ENCODE data around the gene SPHK1.

Gene SPHK1

DNA sequence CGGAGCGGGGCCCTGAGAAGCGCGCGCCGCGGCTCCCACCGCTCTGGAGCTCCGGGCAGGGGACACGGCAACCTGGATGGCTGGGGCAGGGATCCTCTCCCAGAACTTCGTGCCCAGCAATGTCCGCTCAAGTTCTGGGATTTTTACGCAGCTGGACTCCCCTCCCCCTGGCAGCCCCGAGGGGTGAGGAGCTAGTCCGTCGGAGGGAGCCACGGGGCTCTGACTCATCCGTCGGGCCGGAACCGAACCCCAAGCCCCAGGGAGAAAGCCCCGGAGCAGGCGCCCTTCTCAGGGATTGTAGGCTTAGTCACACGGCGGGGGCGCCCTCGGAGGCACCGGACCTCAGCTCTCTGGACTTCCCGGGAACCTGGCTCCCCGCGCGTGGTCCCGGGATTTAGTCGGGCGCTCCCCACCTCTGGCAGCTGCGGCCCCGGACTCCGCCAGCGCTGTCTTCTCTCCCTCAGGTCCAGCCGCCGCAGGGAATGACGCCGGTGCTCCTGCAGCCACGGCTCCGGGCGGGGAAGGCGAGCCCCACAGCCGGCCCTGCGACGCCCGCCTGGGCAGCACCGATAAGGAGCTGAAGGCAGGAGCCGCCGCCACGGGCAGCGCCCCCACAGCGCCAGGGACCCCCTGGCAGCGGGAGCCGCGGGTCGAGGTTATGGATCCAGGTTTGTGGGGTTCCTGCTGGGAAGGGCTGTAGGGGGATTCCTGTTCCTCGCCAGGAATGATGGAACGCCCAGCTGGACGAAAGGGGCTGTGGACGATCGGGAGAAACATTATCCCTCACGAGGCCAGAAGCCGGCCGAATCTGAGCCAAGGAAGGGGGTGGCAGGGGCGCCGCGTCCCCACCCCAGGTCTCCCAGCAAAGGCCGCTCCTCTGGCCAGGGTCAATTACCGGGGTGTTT is 830 bp downstream of the SPHK1 start:
- DNase-seq = peak; percentile 57

DNA sequence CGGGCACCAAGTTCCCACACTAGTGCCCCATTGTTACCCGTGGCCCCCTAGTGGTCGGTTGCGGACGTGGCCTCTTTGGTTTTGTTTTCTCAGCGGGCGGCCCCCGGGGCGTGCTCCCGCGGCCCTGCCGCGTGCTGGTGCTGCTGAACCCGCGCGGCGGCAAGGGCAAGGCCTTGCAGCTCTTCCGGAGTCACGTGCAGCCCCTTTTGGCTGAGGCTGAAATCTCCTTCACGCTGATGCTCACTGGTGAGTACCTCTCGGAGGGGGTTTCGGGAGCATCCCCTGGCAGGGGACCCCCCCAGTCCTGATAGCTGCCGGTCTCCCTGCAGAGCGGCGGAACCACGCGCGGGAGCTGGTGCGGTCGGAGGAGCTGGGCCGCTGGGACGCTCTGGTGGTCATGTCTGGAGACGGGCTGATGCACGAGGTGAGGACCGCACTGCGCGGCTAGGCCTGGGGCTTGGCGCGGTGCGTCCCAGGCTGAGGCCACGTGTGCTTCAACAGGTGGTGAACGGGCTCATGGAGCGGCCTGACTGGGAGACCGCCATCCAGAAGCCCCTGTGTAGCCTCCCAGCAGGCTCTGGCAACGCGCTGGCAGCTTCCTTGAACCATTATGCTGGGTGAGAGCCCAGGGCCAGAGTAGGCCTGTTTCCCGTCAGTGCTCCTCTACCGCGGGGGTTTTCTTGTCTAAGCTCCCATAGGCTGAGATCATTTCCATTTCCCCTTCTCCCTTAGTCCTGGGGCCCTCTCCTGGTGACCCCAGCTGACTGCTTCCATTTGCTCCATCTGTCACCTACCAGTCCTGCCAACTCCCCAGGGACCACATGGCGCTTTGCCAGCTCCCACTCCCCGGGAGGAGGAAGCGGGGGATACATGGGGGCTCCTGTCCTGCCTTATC is 1.7 kb downstream of the SPHK1 start:
- peak; percentile 91 for DNase-seq

DNA sequence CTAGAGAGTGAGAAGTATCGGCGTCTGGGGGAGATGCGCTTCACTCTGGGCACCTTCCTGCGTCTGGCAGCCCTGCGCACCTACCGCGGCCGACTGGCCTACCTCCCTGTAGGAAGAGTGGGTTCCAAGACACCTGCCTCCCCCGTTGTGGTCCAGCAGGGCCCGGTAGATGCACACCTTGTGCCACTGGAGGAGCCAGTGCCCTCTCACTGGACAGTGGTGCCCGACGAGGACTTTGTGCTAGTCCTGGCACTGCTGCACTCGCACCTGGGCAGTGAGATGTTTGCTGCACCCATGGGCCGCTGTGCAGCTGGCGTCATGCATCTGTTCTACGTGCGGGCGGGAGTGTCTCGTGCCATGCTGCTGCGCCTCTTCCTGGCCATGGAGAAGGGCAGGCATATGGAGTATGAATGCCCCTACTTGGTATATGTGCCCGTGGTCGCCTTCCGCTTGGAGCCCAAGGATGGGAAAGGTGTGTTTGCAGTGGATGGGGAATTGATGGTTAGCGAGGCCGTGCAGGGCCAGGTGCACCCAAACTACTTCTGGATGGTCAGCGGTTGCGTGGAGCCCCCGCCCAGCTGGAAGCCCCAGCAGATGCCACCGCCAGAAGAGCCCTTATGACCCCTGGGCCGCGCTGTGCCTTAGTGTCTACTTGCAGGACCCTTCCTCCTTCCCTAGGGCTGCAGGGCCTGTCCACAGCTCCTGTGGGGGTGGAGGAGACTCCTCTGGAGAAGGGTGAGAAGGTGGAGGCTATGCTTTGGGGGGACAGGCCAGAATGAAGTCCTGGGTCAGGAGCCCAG is 2.8 kb downstream of the SPHK1 start:
- DNase-seq = no peak

DNA sequence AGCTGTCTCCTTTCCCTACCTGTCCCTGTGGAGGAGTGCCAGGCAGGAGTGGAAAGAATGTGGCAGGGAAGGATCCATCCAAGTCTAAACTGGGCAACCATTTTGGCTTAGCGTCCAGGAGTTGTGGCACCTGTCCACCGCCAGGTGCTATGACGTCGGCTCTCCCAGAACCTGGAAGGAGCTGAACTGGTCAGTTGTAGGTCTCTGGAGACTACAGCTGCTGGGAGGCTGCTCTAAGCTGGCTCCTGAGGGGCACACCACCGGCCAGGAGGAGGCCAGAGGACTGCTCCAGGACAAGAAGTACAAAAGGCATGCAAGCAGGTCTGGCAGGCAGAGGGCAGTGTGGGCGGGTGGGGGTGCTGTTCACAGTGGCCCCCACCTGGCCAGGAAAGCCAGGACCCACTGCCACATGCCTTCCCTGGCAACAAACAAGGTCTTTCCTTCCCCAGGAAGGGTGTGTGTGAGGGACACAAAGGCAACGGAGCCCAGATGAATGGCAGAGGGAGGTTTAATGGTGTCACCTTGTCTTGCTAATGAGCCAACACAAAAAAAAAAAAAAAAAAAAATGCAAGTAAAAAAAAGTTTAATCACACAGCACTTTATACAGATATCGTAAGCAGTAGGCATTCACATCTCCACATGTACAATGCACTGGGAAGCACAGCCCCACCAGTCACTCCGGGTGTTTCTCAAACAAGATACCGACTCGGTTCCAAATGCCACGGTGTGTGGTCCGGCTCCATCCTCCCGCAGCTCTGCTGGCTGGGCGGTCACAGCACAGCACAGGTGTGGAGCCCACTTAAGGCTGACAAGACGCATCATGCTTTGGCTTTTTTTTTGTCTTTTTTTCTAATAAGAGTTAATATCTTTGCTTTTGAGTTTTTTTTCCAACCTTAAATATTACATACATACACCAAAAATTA is 4.8 kb downstream of the SPHK1 start:
- no peak for DNase-seq

DNA sequence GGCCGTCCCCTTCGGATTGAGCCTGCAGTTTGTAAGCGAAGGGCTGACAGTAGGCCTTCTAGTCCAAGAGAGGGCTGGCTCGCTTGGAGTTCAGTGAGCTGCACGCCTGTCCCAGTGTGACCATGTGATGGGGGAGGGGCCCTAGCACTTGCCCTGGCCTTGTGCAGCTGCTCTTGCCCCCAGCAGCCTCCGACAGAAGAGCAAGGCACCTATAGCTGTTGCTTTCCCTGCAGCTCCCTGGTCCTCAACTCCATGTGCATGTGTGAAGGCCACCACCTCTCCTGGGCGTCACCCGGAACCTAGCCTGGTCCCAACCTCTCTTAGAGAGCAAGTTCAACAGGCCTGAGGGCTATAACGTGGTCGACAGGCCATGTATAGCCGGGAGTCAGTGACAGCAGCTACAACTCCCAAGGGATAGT is 5.6 kb downstream of the SPHK1 start:
- DNase-seq = no peak

DNA sequence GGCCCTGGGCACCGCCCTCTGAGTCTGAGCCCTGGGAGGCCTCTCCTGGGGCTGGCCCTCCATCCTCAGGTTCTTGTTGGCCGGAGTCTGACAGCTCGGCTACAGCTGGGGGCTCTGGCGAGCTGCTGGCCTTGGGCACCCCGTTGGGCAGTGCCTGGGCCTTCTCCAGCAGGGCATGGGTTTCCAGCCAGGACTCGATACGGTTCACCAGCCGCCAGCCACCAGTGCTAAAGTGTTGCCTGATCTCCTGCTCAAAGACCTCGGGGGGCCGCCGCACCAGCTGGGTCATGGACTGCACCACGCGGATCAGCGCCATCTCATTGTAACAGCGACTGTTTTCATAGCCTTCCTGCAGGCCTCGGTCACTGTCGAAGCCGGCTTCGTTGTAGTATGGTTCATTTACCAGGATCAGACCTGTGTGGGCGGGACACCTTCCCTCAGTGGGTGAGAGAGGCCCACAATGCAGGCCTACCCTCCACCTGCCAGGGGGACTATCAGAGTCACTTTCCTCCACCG is 6.8 kb downstream of the SPHK1 start:
- DNase-seq = no peak

DNA sequence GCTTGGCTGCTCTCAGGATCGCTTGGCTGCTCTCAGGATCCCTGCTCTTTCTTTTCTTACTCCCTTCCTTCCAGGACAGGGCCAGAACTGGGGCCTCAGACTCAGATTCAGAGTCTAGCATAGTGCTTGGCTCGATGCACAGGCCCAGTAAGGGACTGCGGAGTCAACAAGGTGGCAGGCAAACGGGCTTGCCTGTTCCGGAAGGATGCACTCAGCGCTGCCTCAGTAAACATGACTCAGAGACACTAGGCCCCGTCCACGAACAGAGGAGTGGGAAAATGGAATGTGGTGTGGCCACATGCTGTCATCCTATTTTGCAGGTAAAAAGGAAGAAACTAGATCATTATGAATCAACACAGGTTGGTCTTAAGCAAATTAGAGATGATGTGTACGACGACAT is 9.8 kb downstream of the SPHK1 start:
- no peak for DNase-seq

DNA sequence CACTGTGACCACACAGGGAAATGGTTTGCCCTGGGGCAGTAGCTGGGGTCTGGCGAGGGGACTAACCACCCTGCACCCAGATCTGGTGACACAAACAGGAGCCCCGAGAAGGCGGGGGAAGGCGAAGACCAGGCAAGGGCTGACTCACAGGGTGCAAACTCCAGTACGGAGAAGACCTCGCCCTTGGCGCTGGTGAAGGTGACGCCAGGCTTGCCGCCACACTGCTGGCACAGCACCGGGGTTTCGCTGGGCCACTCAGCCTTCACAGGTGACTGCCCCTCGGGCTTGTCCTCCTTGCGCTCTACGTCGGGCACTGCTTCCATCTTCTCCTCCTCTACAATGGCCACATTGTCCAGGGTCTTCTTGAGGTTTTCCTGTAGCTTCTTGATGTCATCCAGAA is 11.6 kb downstream of the SPHK1 start:
- DNase-seq = no peak

DNA sequence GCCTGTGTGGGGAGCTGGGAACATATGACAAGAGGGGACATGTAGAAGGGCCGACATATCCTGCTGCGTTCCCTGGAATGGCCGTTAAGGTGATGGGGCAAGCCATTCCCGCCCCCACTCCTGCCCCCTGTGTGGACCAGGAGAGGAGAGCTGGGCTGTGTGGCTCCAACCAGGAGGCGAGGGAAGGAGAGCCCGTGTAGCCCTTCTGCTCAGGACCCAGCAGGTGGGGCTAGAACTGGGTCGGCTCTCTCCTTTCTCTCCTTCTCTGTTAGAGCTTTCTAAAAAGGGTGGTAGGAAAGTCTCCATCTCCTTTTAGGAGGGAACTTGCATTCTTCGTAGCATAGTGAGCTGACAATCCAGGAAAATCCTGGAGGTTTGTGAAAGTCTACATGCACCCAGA is 12.8 kb downstream of the SPHK1 start:
- no peak for DNase-seq

DNA sequence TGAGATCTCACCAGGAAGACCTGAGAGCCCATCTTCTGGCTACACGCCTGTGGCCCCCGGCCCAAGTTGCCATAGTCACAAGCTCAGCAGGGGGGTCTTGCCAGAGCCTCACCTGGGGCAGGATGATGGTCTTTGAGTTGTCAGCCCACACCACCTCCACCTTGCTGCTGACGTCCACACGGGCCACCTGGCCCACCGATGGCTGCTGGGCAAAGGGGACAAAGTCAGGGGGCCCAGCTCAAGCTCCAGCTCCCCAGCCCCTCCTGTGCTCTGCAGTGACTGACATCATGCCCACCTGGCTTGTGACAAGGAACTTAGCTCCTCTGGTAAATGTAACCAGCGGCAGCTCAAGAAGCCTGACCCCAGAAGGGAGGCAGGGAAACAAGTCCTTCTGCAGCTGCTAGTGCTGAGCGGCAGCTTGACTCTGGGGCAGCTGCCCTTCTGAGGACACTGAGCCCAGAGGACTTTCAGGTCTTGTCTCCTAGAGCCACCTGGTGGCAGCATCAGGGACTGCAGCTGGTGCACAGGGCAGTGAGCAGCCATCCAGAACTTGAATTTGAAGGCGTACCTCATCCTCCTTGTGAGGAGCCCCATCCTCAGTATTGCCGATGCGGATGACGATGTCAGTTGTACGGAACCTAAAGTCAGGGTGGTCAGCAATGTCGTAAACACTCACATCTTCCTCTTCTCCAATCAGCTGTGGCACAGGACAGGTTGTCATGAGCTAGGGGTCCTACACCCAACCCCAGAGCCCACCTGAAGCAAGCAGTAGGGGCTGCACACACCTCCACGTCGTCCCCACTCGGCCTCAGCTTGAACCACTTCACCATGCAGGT is 13.5 kb downstream of the SPHK1 start:
- DNase-seq = peak; percentile 91

DNA sequence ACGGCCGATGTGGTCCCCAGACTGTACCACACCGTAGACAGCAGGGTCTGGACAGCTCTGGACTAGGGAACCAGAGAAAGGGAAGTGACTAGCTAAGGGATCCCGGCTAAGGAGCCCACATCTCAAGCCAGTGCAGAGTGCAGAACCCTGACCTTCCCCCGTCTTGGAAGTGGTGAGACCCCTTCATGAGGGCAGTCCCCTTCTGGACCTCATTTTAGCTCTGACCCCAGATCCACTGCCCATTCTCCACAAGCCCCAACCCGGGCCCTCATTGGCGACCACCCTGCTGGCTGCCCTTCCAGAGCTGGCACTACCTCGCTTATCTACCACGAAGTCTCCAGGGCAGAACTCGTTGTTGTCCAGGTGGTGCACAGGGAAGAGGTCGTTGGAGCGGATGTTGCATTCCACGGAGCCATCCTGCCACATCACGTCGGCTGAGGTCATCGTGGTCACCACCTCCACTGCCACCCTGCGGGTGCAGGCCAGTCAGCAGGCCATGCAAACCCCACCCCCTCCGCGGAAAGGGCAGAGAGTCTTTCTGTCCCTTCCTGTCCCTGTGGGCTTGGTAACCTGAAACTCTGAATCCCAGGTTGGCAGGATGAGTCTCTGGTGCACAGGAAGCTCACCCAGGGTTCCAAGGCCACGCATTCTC is 14.2 kb downstream of the SPHK1 start:
- DNase-seq = no peak

DNA sequence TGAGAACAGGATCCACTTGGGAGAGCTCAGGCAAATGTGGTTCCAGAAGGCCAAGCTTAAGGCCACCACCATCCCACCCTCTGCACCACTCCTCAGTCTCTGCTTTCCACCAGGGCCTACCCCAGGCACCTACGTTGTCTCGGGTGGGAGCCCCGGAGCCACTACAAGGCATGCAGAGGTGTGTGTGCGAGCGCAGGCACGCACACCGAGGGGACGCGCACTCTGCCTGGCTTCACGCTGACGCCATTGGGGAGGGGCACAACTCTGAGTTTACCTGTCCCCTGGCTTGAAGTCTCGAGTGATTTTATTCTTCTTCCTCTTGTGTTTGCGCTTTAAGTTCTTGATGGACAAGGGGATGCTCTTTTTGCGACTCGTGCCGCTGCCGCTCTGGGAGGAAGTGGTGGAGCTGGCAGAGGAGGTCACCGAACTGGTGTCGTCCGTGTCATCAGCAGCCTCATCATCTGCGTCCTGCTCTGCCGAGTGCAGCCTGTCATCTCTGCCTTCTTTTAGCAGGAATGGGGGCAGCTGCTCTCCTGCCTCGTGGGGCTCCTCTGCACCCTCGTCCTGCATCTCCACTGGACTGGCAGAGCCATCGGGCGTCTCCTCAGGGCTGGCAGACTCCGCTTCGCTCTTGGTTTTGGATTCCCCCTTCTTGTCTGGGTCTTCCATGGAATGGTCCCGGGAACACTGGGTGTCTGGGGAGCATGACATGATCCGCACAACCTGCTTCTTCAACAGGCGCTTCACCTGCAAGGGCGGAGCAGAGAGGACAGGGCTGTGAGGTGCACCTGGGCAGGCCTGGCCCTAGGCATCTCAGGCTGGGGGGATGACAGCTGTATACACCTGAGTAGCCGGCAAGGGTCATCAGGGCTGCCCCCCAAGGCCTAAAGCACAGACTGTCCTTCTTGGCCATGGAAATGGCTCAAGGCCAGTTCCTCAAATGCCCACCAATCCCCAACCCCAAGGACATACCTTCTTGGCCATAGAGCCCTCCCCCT is 15.1 kb downstream of the SPHK1 start:
- no peak for DNase-seq

DNA sequence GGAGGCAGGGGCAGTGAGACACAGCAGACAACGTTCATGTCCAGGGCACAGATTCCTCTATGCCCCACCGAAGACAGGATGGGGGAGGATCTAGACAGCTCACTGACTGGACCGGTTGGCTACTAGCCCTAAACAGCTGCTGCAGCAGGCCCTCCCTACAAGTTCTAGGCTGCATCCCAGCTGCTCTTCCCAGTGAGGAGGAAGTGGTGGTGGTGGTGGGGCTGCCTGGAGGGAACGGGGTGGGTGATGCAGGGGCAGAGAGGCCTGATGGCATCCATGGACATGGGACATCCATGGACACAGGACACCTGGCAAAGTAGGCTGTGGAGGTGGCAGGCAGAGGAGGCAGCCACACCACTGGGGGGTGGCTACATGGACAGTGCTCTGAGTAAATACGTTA is 18.3 kb downstream of the SPHK1 start:
- DNase-seq = no peak

DNA sequence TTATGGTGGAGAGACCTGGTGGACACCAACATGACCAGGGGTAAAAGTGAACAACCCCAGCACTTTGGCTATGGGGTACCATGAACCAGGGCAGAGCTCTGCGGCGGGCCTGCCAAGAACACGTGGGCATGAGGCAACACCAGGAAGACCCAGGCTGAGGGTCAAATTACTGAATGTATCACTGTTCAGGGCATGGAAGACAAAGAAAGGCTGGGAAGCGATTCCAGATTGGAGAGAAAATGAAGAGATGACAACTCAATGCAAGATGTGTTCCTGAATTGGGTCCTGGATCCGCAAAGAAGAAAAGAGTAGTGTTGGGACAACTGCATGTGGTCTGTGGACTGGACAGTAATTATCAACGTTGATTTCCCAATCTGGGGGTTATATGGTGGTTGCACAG is 19.8 kb downstream of the SPHK1 start:
- DNase-seq = no peak

DNA sequence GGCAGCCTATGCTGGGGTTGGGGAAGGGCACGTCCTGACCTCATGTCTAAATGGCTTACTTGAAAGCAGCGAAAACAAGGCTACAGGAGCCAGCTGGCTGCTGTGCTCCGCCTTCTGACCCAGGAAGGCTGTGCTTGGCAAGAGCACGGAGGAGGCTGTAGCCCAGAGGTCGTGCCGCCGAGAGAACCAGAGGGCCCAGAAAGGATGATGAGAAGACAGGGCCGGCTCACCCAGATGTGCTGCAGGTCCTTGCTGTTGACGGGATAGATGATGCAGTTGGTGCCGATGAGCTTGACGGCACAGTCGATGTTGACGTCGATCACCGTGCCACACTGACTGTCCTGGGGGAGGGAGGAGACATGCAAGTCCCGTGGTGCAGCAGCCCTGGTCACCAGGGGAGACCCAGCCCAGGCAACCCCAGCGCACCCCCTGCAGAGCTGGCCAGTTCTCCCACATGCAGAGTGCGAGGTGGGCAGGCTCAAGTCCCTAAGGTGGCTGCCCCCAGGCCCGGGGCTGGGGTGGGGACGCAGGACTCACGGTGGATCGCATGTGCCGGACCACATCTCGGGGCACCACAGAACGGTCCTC is 20.7 kb downstream of the SPHK1 start:
- no peak for DNase-seq

DNA sequence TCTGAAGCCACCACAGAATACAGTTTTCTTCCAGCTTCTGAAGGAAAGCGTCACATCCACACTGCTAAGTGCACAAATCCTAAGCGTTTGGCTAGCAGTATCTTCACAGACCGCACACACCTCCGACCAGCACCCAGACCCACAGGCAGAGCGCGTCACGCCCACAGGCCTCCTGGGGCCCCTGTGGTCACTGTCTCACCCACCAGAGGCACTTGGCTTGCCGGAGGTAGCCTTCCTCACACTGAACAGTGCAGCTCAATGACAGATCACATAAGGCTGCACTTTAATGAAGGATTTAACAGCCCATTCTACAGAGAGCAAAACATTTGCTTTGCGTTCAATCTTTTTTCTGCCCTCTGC is 21.2 kb downstream of the SPHK1 start:
- no peak for DNase-seq

DNA sequence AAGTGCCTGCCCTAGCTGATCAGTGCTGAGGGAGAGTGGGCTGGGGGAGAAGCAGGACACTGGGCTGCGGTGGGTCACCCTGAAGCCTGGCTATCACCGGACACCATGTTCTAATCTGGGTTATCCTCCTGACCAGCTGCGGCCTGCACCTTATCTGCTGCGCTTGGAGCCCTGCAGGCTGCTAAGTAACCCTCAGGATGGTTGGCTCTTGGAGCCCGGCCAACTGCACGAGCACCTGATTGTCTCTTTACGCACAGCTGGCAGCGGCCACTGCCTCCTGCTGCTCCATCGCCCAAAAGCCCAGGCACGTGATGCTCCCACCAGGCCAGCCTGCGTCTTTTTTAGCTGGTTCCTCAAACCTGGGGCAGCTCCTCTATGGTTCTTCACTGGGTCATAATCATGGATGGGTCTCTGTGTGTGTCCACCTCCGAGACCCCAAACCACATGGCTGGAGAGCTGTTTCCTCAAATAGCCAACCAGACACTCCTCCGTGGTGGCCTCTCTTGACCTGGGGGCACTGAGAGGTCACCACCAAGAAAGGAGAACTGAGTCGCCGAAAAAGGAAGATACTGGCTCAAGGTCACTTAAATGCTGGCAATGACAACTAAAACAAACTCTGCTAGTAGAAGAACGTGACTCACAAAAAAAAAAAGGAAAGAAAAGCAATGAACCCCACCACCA is 21.7 kb downstream of the SPHK1 start:
- no peak for DNase-seq

DNA sequence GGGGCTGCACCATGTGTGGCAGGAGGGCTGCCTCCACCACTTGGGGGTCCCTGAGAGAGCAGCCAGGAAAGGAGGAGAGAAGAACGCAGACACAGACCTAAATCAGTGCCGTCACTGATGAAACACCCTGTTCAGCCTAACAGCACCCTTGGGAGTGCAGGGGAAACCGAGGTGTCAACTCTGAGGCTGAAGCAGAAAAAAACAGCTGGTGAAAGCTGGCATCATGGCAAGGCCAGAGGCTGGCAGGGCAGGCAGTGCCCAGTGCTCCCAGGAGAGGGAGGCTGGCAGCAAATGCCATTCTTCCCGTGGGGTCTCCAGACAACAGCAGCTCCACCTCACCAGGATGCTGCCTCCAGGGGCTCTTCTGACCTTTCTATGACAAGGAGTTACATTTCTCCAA is 23.1 kb downstream of the SPHK1 start:
- DNase-seq = no peak

All from stimulated activated CD4-positive, alpha-beta T cell treated with anti-CD3 and anti-CD28 coated beads, Interleukin-15, amount 100 ng/mL, for 24 hours (primary cell).